GM12878 (cell line): ENCODE results near the gene LIFR. TPM values are rescaled to one million over a fixed set of nuclear protein-coding genes. Genes with fewer than 3 reads are reported as not detected.

Experiments used
- ATAC-seq: fragments of 200-7000 bp; cut with Tn5 transposase; 3 replicates; pipeline ENCODE4 v1.9.1; 2020; ENCODE audit warnings: mild to moderate bottlenecking, moderate library complexity
- BruUV-seq: library from RNA; stranded (reverse); fragments of 400-500 nt; replicated peaks from 2 replicates; lab custom pipeline; 2021; lab: Mats Ljungman, UMichigan
- CTCF ChIA-PET: fragments of 300-600 bp; sonication (Branson Sonifier 250); formaldehyde crosslinking; extraction: SDS; loops from one replicate; lab custom pipeline; 2021; ENCODE audit warnings: inconsistent platforms; lab: Yijun Ruan, JAX
- POLR2A ChIA-PET: fragments of 350-600 bp; formaldehyde crosslinking; extraction: SDS; loops from one replicate; lab custom pipeline; 2021; ENCODE audit warnings: inconsistent platforms; lab: Charles Lee
- RAD21 ChIA-PET: fragments of 300-600 bp; sonication (Branson Sonifier 250); formaldehyde crosslinking; loops from one replicate; lab custom pipeline; 2023; ENCODE audit warnings: antibody characterized with exemption; ENCODE audit not compliant: unreplicated experiment; lab: Charles Lee
- SMC1A ChIA-PET: fragments of 300-600 bp; sonication (Branson Sonifier 250); formaldehyde crosslinking; loops from one replicate; lab custom pipeline; 2023; ENCODE audit not compliant: unreplicated experiment, uncharacterized antibody; lab: Charles Lee
- DNase-seq: peaks from one replicate; pipeline ENCODE4 v3.0.0-alpha.2; 2011; ENCODE audit warnings: low read depth, low spot score
- FAIRE-seq: peaks from 3 replicates; lab custom pipeline; 2011; peaks lifted over from hg19 to GRCh38; lab: Jason Lieb, UNC
- H2AFZ ChIP-seq: 2 replicates; pipeline ENCODE4 v1.6.0; 2011; ENCODE audit warnings: low read depth, low read length, control low read depth; ENCODE audit not compliant: control insufficient read depth
- H3K27ac ChIP-seq: 2 replicates; pipeline ENCODE4 v1.5.1; 2011; ENCODE audit warnings: control low read depth; ENCODE audit not compliant: control insufficient read depth, insufficient read depth
- H3K27me3 ChIP-seq, 2 experiments: replicated peaks in 1 of 2; 2 replicates each; pipeline versions ENCODE4 v1.6.0 to v1.6.1; 2011; ENCODE audit warnings: low read length in 1 of 2; ENCODE audit not compliant: control insufficient read depth in 2 of 2, insufficient read depth in 2 of 2
- H3K36me3 ChIP-seq, 2 experiments: 2 replicates each; pipeline ENCODE4 v1.5.1; 2011; ENCODE audit warnings: low read length in 1 of 2; ENCODE audit not compliant: control insufficient read depth in 2 of 2, insufficient read depth in 2 of 2
- H3K4me1 ChIP-seq: 2 replicates; pipeline ENCODE4 v1.6.1; 2011; ENCODE audit warnings: mild to moderate bottlenecking, low read length, moderate library complexity, mixed read lengths; ENCODE audit not compliant: control insufficient read depth, insufficient read depth
- H3K4me2 ChIP-seq: 2 replicates; pipeline ENCODE4 v1.6.0; 2011; ENCODE audit warnings: control low read depth; ENCODE audit not compliant: control insufficient read depth, insufficient read depth
- H3K4me3 ChIP-seq: fragments of 200-600 bp; sonication (generic); 2 replicates; pipeline ENCODE4 v1.5.1; 2016
- H3K79me2 ChIP-seq: 2 replicates; pipeline ENCODE4 v1.6.0; 2011; ENCODE audit warnings: low read length; ENCODE audit not compliant: control insufficient read depth, insufficient read depth
- H3K9ac ChIP-seq: 2 replicates; pipeline ENCODE4 v1.8.0; 2011; ENCODE audit warnings: low read length, control low read depth, mixed read lengths; ENCODE audit not compliant: control insufficient read depth, insufficient read depth
- H3K9me3 ChIP-seq: replicated peaks from 3 replicates; pipeline ENCODE4 v1.5.1; 2011; ENCODE audit warnings: mild to moderate bottlenecking, low read length; ENCODE audit not compliant: control insufficient read depth, insufficient read depth
- H4K20me1 ChIP-seq: 2 replicates; pipeline ENCODE4 v1.6.0; 2011; ENCODE audit not compliant: control insufficient read depth, insufficient read depth
- CHD4 ChIP-seq: fragments of 200-600 bp; sonication (generic); IDR thresholded peaks from 2 replicates; pipeline ENCODE4 v1.6.1; 2016; ENCODE audit warnings: mild to moderate bottlenecking
- CREM ChIP-seq: IDR thresholded peaks from 2 replicates; pipeline ENCODE4 v1.6.1; 2014; ENCODE audit warnings: antibody characterized with exemption, low read depth
- HDGF ChIP-seq: fragments of 450-650 bp; IDR thresholded peaks from 2 replicates; pipeline ENCODE4 v1.6.1; 2016; ENCODE audit warnings: antibody characterized with exemption
- MTA3 ChIP-seq: IDR thresholded peaks from 2 replicates; pipeline ENCODE4 v1.6.1; 2012; ENCODE audit warnings: low read length, inconsistent platforms, borderline replicate concordance
- SUPT20H ChIP-seq: IDR thresholded peaks from 2 replicates; pipeline ENCODE4 v1.6.1; 2011; ENCODE audit warnings: low read depth, mild to moderate bottlenecking, low read length, moderate library complexity, borderline replicate concordance; ENCODE audit not compliant: control insufficient read depth
- YBX1 ChIP-seq: fragments of 450-650 bp; IDR thresholded peaks from 2 replicates; pipeline ENCODE4 v1.6.1; 2016; ENCODE audit warnings: antibody characterized with exemption
- WGBS: methylation state at CpG from one replicate; pipeline ENCODE4 v1.1.6; 2016; ENCODE audit warnings: low lambda C conversion rate; ENCODE audit not compliant: insufficient replicate concordance, insufficient coverage; ENCODE audit errors: missing lambda C conversion rate; 5-methylcytosine and 5-hydroxymethylcytosine counted together
- in situ Hi-C: fragments of 300-500 bp; cut with MboI; formaldehyde crosslinking; loops from 9 replicates; pipeline ENCODE4 v1.14.3; 2018; ENCODE audit warnings: mixed read lengths
- intact Hi-C: fragments of 100-400 bp; cut with micrococcal nuclease; formaldehyde crosslinking; loops from one replicate; pipeline ENCODE4 v1.14.2; 2022; ENCODE audit not compliant: unreplicated experiment
- polyA plus RNA-seq, 11 experiments: library from polyadenylated mRNA; depleted of rRNA in 4 of 11; unstranded in 6 of 11; stranded (reverse) in 5 of 11; fragments of >200 nt; fragmentation: Nextera tagmentation in 4 of 11; fragmentation: Illumina TruSeq in 1 of 11; extraction: Ambion mirVana in 4 of 11; extraction: Trizol in 1 of 11; gene quantifications; 1 replicate in 1 of 11; 2 replicates in 10 of 11; pipeline versions ENCODE4 v1.2.1 to v1.2.3, GENCODE V29; 2011 to 2016; ENCODE audit warnings: inconsistent platforms in 2 of 11, missing spikeins in 2 of 11, low read depth in 1 of 11
- total RNA-seq, 4 experiments: library from RNA; depleted of rRNA in 3 of 4; stranded (reverse); fragments of >200 nt in 3 of 4; fragmentation: Illumina TruSeq in 1 of 4; extraction: Trizol in 1 of 4; gene quantifications; 2 replicates each; pipeline versions ENCODE4 v1.2.1 to v1.2.3, GENCODE V29; 2013 to 2021
- TF ChIP-seq, protein P1 (sequence below): fragments of 450-650 bp; IDR thresholded peaks from 2 replicates; pipeline ENCODE4 v1.6.1; 2016; ENCODE audit warnings: mild to moderate bottlenecking
- TF ChIP-seq, protein P2 (sequence below): fragments of 450-650 bp; IDR thresholded peaks from 2 replicates; pipeline ENCODE4 v1.6.1; 2014; ENCODE audit warnings: mild to moderate bottlenecking
- TF ChIP-seq, protein P3 (sequence below): fragments of 450-650 bp; IDR thresholded peaks from 2 replicates; pipeline ENCODE4 v1.6.1; 2017; ENCODE audit warnings: mild to moderate bottlenecking, moderate library complexity
- TF ChIP-seq, protein P4 (sequence below): fragments of 450-650 bp; IDR thresholded peaks from 2 replicates; pipeline ENCODE4 v1.6.1; 2017; ENCODE audit warnings: mild to moderate bottlenecking, moderate library complexity
- TF ChIP-seq, protein P5 (sequence below): IDR thresholded peaks from 2 replicates; pipeline ENCODE4 v1.6.1; 2011; ENCODE audit warnings: mild to moderate bottlenecking, low read depth, low read length, moderate library complexity; ENCODE audit not compliant: insufficient replicate concordance

LIFR gene
- total and polyA plus RNA-seq, 10 of the 15 experiments (the other 5 are each of a cell fraction or from before 2014, with no cell fraction given) = 0.10 TPM; not detected in 9

DNA sequence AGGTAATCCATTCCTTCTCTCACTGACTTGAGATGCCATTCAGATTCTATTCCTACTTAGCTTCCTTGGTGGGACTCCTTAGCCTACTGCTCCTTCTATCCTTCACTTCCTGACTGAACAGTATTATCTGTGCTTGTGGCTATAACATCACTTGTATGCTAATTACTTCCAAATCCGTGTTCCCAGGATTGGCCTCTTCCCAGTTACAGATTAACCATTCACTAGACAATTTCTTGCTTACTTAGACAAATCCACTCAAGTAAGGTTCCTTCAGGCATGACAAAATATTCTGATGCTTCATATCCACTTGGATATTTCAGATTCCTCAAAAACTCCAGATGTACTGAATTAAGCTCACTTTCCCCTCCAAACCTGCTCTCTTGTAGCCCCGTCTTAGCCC lies 18.3 kb downstream of the LIFR start (continued):
- TF ChIP-seq, protein P1, sequence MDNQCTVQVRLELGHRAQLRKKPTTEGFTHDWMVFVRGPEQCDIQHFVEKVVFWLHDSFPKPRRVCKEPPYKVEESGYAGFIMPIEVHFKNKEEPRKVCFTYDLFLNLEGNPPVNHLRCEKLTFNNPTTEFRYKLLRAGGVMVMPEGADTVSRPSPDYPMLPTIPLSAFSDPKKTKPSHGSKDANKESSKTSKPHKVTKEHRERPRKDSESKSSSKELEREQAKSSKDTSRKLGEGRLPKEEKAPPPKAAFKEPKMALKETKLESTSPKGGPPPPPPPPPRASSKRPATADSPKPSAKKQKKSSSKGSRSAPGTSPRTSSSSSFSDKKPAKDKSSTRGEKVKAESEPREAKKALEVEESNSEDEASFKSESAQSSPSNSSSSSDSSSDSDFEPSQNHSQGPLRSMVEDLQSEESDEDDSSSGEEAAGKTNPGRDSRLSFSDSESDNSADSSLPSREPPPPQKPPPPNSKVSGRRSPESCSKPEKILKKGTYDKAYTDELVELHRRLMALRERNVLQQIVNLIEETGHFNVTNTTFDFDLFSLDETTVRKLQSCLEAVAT = no peak
- no peak for TF ChIP-seq YBX1
- no peak for TF ChIP-seq HDGF

DNA sequence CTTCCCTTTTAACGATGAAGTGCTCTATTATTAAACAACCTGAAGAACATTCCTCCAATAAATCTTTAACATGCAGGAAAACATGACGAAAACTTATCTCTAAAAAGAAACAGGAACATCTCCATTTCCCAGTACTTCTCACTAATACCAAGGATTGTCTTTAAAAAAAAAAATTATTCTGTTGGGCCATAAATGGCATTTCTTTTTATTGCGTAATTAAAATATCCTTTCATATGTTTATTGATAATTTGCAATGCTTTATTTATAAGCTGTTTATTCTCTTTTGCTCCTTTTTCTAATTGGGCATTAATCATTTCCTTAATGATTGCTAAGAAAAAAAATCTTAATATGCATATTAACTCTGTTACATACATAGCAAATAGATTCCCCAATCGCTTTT lies 18.9 kb downstream of the LIFR start:
- FAIRE-seq = no peak
- no peaks in the 10 kb centered on the region for H3K9me3 ChIP-seq
- H3K4me3 ChIP-seq = no peak overlapping the region
- no peaks in the 10 kb centered on the region for H3K36me3 ChIP-seq
- SMC1A ChIA-PET = no interaction called here
- in situ Hi-C loops (no loop called here), intact Hi-C loops (no loop called here)
- H3K9ac ChIP-seq = no peak overlapping the region
- H3K79me2 ChIP-seq = no peaks in the 10 kb centered on the region
- RAD21 ChIA-PET = no interaction called here
- ATAC-seq = no peak
- DNase-seq = no peak
- BruUV-seq = no TSS peak
- H3K27me3 ChIP-seq = no peaks in the 10 kb centered on the region; a peak in 1 of 4 replicates
- no peaks in the 10 kb centered on the region for H3K4me1 ChIP-seq
- H2AFZ ChIP-seq = no peak overlapping the region
- 24% methylated on average over 4 of the region's 4 CpGs for WGBS
- CTCF ChIA-PET = no interaction called here
- no peak overlapping the region for H3K4me2 ChIP-seq
- POLR2A ChIA-PET = no interaction called here
- H4K20me1 ChIP-seq = no peaks in the 10 kb centered on the region
- H3K27ac ChIP-seq = no peak overlapping the region
- TF ChIP-seq MTA3 = no peak
- TF ChIP-seq, protein P2, sequence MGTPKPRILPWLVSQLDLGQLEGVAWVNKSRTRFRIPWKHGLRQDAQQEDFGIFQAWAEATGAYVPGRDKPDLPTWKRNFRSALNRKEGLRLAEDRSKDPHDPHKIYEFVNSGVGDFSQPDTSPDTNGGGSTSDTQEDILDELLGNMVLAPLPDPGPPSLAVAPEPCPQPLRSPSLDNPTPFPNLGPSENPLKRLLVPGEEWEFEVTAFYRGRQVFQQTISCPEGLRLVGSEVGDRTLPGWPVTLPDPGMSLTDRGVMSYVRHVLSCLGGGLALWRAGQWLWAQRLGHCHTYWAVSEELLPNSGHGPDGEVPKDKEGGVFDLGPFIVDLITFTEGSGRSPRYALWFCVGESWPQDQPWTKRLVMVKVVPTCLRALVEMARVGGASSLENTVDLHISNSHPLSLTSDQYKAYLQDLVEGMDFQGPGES = no peak
- TF ChIP-seq CREM = no peak
- TF ChIP-seq YBX1 = no peak
- TF ChIP-seq, protein P3, sequence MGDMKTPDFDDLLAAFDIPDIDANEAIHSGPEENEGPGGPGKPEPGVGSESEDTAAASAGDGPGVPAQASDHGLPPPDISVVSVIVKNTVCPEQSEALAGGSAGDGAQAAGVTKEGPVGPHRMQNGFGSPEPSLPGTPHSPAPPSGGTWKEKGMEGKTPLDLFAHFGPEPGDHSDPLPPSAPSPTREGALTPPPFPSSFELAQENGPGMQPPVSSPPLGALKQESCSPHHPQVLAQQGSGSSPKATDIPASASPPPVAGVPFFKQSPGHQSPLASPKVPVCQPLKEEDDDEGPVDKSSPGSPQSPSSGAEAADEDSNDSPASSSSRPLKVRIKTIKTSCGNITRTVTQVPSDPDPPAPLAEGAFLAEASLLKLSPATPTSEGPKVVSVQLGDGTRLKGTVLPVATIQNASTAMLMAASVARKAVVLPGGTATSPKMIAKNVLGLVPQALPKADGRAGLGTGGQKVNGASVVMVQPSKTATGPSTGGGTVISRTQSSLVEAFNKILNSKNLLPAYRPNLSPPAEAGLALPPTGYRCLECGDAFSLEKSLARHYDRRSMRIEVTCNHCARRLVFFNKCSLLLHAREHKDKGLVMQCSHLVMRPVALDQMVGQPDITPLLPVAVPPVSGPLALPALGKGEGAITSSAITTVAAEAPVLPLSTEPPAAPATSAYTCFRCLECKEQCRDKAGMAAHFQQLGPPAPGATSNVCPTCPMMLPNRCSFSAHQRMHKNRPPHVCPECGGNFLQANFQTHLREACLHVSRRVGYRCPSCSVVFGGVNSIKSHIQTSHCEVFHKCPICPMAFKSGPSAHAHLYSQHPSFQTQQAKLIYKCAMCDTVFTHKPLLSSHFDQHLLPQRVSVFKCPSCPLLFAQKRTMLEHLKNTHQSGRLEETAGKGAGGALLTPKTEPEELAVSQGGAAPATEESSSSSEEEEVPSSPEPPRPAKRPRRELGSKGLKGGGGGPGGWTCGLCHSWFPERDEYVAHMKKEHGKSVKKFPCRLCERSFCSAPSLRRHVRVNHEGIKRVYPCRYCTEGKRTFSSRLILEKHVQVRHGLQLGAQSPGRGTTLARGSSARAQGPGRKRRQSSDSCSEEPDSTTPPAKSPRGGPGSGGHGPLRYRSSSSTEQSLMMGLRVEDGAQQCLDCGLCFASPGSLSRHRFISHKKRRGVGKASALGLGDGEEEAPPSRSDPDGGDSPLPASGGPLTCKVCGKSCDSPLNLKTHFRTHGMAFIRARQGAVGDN = no peak
- no peak for TF ChIP-seq CHD4
- TF ChIP-seq, protein P4, sequence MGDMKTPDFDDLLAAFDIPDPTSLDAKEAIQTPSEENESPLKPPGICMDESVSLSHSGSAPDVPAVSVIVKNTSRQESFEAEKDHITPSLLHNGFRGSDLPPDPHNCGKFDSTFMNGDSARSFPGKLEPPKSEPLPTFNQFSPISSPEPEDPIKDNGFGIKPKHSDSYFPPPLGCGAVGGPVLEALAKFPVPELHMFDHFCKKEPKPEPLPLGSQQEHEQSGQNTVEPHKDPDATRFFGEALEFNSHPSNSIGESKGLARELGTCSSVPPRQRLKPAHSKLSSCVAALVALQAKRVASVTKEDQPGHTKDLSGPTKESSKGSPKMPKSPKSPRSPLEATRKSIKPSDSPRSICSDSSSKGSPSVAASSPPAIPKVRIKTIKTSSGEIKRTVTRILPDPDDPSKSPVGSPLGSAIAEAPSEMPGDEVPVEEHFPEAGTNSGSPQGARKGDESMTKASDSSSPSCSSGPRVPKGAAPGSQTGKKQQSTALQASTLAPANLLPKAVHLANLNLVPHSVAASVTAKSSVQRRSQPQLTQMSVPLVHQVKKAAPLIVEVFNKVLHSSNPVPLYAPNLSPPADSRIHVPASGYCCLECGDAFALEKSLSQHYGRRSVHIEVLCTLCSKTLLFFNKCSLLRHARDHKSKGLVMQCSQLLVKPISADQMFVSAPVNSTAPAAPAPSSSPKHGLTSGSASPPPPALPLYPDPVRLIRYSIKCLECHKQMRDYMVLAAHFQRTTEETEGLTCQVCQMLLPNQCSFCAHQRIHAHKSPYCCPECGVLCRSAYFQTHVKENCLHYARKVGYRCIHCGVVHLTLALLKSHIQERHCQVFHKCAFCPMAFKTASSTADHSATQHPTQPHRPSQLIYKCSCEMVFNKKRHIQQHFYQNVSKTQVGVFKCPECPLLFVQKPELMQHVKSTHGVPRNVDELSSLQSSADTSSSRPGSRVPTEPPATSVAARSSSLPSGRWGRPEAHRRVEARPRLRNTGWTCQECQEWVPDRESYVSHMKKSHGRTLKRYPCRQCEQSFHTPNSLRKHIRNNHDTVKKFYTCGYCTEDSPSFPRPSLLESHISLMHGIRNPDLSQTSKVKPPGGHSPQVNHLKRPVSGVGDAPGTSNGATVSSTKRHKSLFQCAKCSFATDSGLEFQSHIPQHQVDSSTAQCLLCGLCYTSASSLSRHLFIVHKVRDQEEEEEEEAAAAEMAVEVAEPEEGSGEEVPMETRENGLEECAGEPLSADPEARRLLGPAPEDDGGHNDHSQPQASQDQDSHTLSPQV = no peak
- TF ChIP-seq, protein P5, sequence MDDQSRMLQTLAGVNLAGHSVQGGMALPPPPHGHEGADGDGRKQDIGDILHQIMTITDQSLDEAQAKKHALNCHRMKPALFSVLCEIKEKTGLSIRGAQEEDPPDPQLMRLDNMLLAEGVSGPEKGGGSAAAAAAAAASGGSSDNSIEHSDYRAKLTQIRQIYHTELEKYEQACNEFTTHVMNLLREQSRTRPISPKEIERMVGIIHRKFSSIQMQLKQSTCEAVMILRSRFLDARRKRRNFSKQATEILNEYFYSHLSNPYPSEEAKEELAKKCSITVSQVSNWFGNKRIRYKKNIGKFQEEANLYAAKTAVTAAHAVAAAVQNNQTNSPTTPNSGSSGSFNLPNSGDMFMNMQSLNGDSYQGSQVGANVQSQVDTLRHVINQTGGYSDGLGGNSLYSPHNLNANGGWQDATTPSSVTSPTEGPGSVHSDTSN = no peak
- TF ChIP-seq SUPT20H = no peak
